NCI-H2171 treated with DMSO at 0.1 percent for 48 hours (cell line): ENCODE data around the gene GALNT2.
A peak's percentile ranks its signal among the peaks of the same experiment; 100 is the strongest.

Source experiments
- DNase-seq: peaks from one replicate; lab custom pipeline; 2025; lab: John Stamatoyannopoulos, UW

The GALNT2 gene

GRCh38 chr1:230301822-230302221 is 234.8 kb downstream of the GALNT2 start:
- DNase-seq: no peak

- no peak for DNase-seq
Observed at GRCh38 chr1:230303069-230303468, 236.0 kb downstream of the GALNT2 start.

GRCh38 chr1:230303822-230304221 is 236.8 kb downstream of the GALNT2 start:
- no peak for DNase-seq

- no peak for DNase-seq
Observed at GRCh38 chr1:230306169-230306568, 239.1 kb downstream of the GALNT2 start.

GRCh38 chr1:230307213-230307612 is 240.2 kb downstream of the GALNT2 start:
- DNase-seq: no peak

GRCh38 chr1:230308039-230308438 is 241.0 kb downstream of the GALNT2 start:
- DNase-seq: no peak

- no peak for DNase-seq
Observed at GRCh38 chr1:230308821-230309220, 241.8 kb downstream of the GALNT2 start.

- DNase-seq: no peak
Observed at GRCh38 chr1:230309646-230310177, 242.7 kb downstream of the GALNT2 start.

GRCh38 chr1:230310381-230311163 is 243.5 kb downstream of the GALNT2 start:
- peak; percentile 64 for DNase-seq

- no peak for DNase-seq
Observed at GRCh38 chr1:230312676-230313075, 245.6 kb downstream of the GALNT2 start.

GRCh38 chr1:230313453-230314141 is 246.6 kb downstream of the GALNT2 start:
- DNase-seq: no peak

- DNase-seq: no peak
Observed at GRCh38 chr1:230314142-230314470, 247.1 kb downstream of the GALNT2 start.

GRCh38 chr1:230315099-230315498 is 248.1 kb downstream of the GALNT2 start:
- no peak for DNase-seq

GRCh38 chr1:230316864-230317745 is 250.1 kb downstream of the GALNT2 start:
- DNase-seq: no peak

GRCh38 chr1:230317823-230318819 is 251.1 kb downstream of the GALNT2 start:
- peak; percentile 37 for DNase-seq

GRCh38 chr1:230319014-230319747 is 252.1 kb downstream of the GALNT2 start:
- no peak for DNase-seq

- DNase-seq: no peak
Observed at GRCh38 chr1:230320804-230321203, 253.8 kb downstream of the GALNT2 start.

- DNase-seq: no peak
Observed at GRCh38 chr1:230321341-230321740, 254.3 kb downstream of the GALNT2 start.

- DNase-seq: no peak
Observed at GRCh38 chr1:230321741-230322420, 254.8 kb downstream of the GALNT2 start.

- DNase-seq: no peak
Observed at GRCh38 chr1:230322421-230322756, 255.4 kb downstream of the GALNT2 start.
